ENCODE data around the gene ABHD15. TPM values are rescaled to one million over a fixed set of nuclear protein-coding genes. Genes with fewer than 3 reads are reported as not detected.

ABHD15 gene
- total and polyA plus RNA-seq, 2 experiments from 2014 or later, result 2.4 to 10.1 TPM

- no peaks in the 10 kb centered on the region for H3K27me3 ChIP-seq (replicated peaks; ENCODE audit: insufficient read depth)
- H3K9ac ChIP-seq, result no peak overlapping the region
- H2AFZ ChIP-seq, result no peak overlapping the region
- no peak overlapping the region for H3K27ac ChIP-seq
- H3K36me3 ChIP-seq (ENCODE audit: low read depth), result no peaks in the 10 kb centered on the region; the same call in 1 of the 2 replicates
- peaks cover 3% of the 10 kb centered on the region; the same call in 1 of the 2 replicates for H4K20me1 ChIP-seq (ENCODE audit: insufficient read depth)
- peaks cover 9% of the 10 kb centered on the region; the same call in 1 of the 2 replicates for H3K4me1 ChIP-seq (ENCODE audit: insufficient read depth)
- no peak for DNase-seq
- no peaks in the 10 kb centered on the region for H3F3A ChIP-seq (ENCODE audit: insufficient read depth)
- no peak overlapping the region for H3K4me3 ChIP-seq
- WGBS, 2 experiments (ENCODE audit: low coverage in 1 of 2, low lambda C conversion rate in 2 of 2, missing lambda C conversion rate in 2 of 2), result 56 to 58% methylated on average over 10 of the region's 10 CpGs
- no peaks in the 10 kb centered on the region for H3K9me2 ChIP-seq (ENCODE audit: insufficient read depth)
- peaks cover 54% of the 10 kb centered on the region for H3K79me2 ChIP-seq (ENCODE audit: insufficient read depth)
- H3K4me2 ChIP-seq (ENCODE audit: unreplicated experiment), result no peak overlapping the region
- in situ Hi-C loops (cut with MboI), result no loop called here
- TF ChIP-seq EZH2phosphoT487 (IDR thresholded peaks at IDR 0.05; ENCODE audit: insufficient read depth, low read depth) (no peak), EZH2 (IDR thresholded peaks at IDR 0.05; ENCODE audit: insufficient read depth, poor library complexity, severe bottlenecking) (no peak)
- H3K9me3 ChIP-seq (ENCODE audit: low read depth), result no peaks in the 10 kb centered on the region
These were observed 15.5 kb upstream of the ABHD15 start for GRCh38 chr17:29582254-29582765.

GRCh38 chr17:29581583-29582253, 14.9 kb upstream of the ABHD15 start:
- H3K79me2 ChIP-seq (ENCODE audit: insufficient read depth), result peaks cover 48% of the 10 kb centered on the region
- peaks cover 9% of the 10 kb centered on the region; the same call in 1 of the 2 replicates for H3K4me1 ChIP-seq (ENCODE audit: insufficient read depth)
- no peaks in the 10 kb centered on the region for H3K9me3 ChIP-seq (ENCODE audit: low read depth)
- H3K36me3 ChIP-seq (ENCODE audit: low read depth), result no peaks in the 10 kb centered on the region; the same call in 1 of the 2 replicates
- H2AFZ ChIP-seq, result no peak overlapping the region
- no peak overlapping the region for H3K4me2 ChIP-seq (ENCODE audit: unreplicated experiment)
- no peaks in the 10 kb centered on the region for H3K27me3 ChIP-seq (replicated peaks; ENCODE audit: insufficient read depth)
- TF ChIP-seq EZH2 (IDR thresholded peaks at IDR 0.05; ENCODE audit: insufficient read depth, poor library complexity, severe bottlenecking) (no peak), EZH2phosphoT487 (IDR thresholded peaks at IDR 0.05; ENCODE audit: insufficient read depth, low read depth) (no peak)
- DNase-seq, result no peak
- peaks cover 3% of the 10 kb centered on the region; the same call in 1 of the 2 replicates for H4K20me1 ChIP-seq (ENCODE audit: insufficient read depth)
- WGBS, 2 experiments (ENCODE audit: low coverage in 1 of 2, low lambda C conversion rate in 2 of 2, missing lambda C conversion rate in 2 of 2), result 87 to 88% methylated on average over 17 to 18 of the region's 20 CpGs
- no peak overlapping the region for H3K9ac ChIP-seq
- no peak overlapping the region for H3K27ac ChIP-seq
- H3K9me2 ChIP-seq (ENCODE audit: insufficient read depth), result no peaks in the 10 kb centered on the region
- H3K4me3 ChIP-seq, result no peak overlapping the region
- in situ Hi-C loops (cut with MboI), result no loop called here
- no peaks in the 10 kb centered on the region for H3F3A ChIP-seq (ENCODE audit: insufficient read depth)

GRCh38 chr17:29579866-29580771, 13.3 kb upstream of the ABHD15 start:
- in situ Hi-C loops (cut with MboI), result no loop called here
- 53 to 56% methylated on average over 15 of the region's 15 CpGs for WGBS, 2 experiments (ENCODE audit: low coverage in 1 of 2, low lambda C conversion rate in 2 of 2, missing lambda C conversion rate in 2 of 2)
- no peak overlapping the region for H3K27ac ChIP-seq
- no peak overlapping the region for H3K4me2 ChIP-seq (ENCODE audit: unreplicated experiment)
- H3K36me3 ChIP-seq (ENCODE audit: low read depth), result peaks cover 5% of the 10 kb centered on the region; the same call in 1 of the 2 replicates
- H3K9ac ChIP-seq, result no peak overlapping the region
- H3K4me3 ChIP-seq, result no peak overlapping the region
- H3K79me2 ChIP-seq (ENCODE audit: insufficient read depth), result peaks cover 32% of the 10 kb centered on the region
- H3K9me2 ChIP-seq (ENCODE audit: insufficient read depth), result no peaks in the 10 kb centered on the region
- no peaks in the 10 kb centered on the region for H3K27me3 ChIP-seq (replicated peaks; ENCODE audit: insufficient read depth)
- TF ChIP-seq EZH2phosphoT487 (IDR thresholded peaks at IDR 0.05; ENCODE audit: insufficient read depth, low read depth), result no peak
- TF ChIP-seq EZH2 (IDR thresholded peaks at IDR 0.05; ENCODE audit: insufficient read depth, poor library complexity, severe bottlenecking), result no peak
- no peak overlapping the region for H2AFZ ChIP-seq
- peaks cover 7% of the 10 kb centered on the region; the same call in 1 of the 2 replicates for H3K4me1 ChIP-seq (ENCODE audit: insufficient read depth)
- H3K9me3 ChIP-seq (ENCODE audit: low read depth), result no peaks in the 10 kb centered on the region
- no peaks in the 10 kb centered on the region for H3F3A ChIP-seq (ENCODE audit: insufficient read depth)
- peak; percentile 87 for DNase-seq
- peaks cover 3% of the 10 kb centered on the region; the same call in 1 of the 2 replicates for H4K20me1 ChIP-seq (ENCODE audit: insufficient read depth)
